Loucy (cell line): ENCODE results near the gene D2HGDH.

Experiments used
- CTCF ChIP-seq: fragments of 200-600 bp; sonication (generic); conservative IDR thresholded peaks from 2 replicates; pipeline ENCODE4 v1.5.1; 2014; ENCODE audit warnings: mild to moderate bottlenecking, antibody characterized with exemption, low read length
- EZH2phosphoT487 ChIP-seq: fragments of 200-600 bp; IDR thresholded peaks from 2 replicates; pipeline ENCODE4 v1.6.1; 2018; ENCODE audit warnings: antibody characterized with exemption, mild to moderate bottlenecking, moderate library complexity, borderline replicate concordance

- TF ChIP-seq CTCF (no peak), EZH2phosphoT487 (no peak)
These were observed 76.1 kb downstream of the D2HGDH start for GRCh38 chr2:241810307-241811200.
